HepG2 (cell line): Measurements from ENCODE around the gene BRD1. TPM values are rescaled to one million over a fixed set of nuclear protein-coding genes. Genes with fewer than 3 reads are reported as not detected.

Source experiments
- NFE2 ChIP-seq: sonication (generic); formaldehyde crosslinking; IDR thresholded peaks from 2 replicates; pipeline ENCODE4 v1.4.0; 2020; ENCODE audit warnings: missing genetic modification reagents
- NONO ChIP-seq, 2 experiments: fragments of 450-650 bp in 1 of 2; sonication (generic) in 1 of 2; formaldehyde crosslinking in 1 of 2; IDR thresholded peaks in 1 of 2; conservative IDR thresholded peaks in 1 of 2; 2 replicates each; pipeline versions ENCODE4 v1.6.1 to v1.8.0; 2017 to 2022; ENCODE audit warnings: mild to moderate bottlenecking in 1 of 2, missing genetic modification reagents in 1 of 2, moderate library complexity in 1 of 2
- PHB2 ChIP-seq: fragments of 450-650 bp; IDR thresholded peaks from 2 replicates; pipeline ENCODE4 v1.6.1; 2018; ENCODE audit not compliant: partially characterized antibody
- RBAK ChIP-seq: sonication (generic); formaldehyde crosslinking; IDR thresholded peaks from 2 replicates; pipeline ENCODE4 v1.5.1; 2020; ENCODE audit warnings: mild to moderate bottlenecking, missing genetic modification reagents
- TP53 ChIP-seq: sonication (generic); formaldehyde crosslinking; conservative IDR thresholded peaks from 2 replicates; pipeline ENCODE4 v1.4.0; 2020; ENCODE audit warnings: missing genetic modification reagents
- polyA plus RNA-seq, 8 experiments: library from polyadenylated mRNA; depleted of rRNA in 3 of 8; stranded (reverse) in 7 of 8; unstranded in 1 of 8; fragments of >200 nt; fragmentation: Illumina TruSeq in 4 of 8; extraction: Trizol in 4 of 8; gene quantifications; 2 replicates each; pipeline versions ENCODE4 v1.2.1 to v1.2.3, GENCODE V29; 2011 to 2016; ENCODE audit warnings: low read depth in 4 of 8, missing spikeins in 1 of 8, mixed read lengths in 1 of 8; ENCODE audit not compliant: insufficient read depth in 1 of 8
- total RNA-seq, 5 experiments: library from RNA; depleted of rRNA; stranded (reverse); fragments of >200 nt; fragmentation: Illumina TruSeq; extraction: Trizol; gene quantifications; 2 replicates each; pipeline ENCODE4 v1.2.3, GENCODE V29; 2016; ENCODE audit warnings: low read depth in 1 of 5
- TF ChIP-seq, protein P1 (sequence below): sonication (generic); formaldehyde crosslinking; IDR thresholded peaks from 2 replicates; pipeline ENCODE4 v1.4.0; 2020; ENCODE audit warnings: missing genetic modification reagents, borderline replicate concordance
- TF ChIP-seq, protein P2 (sequence below): sonication (generic); formaldehyde crosslinking; IDR thresholded peaks from 2 replicates; pipeline ENCODE4 v1.5.1; 2020; ENCODE audit warnings: mild to moderate bottlenecking, missing genetic modification reagents, moderate library complexity
- TF ChIP-seq, protein P3 (sequence below): sonication (generic); formaldehyde crosslinking; IDR thresholded peaks from 2 replicates; pipeline ENCODE4 v1.4.0; 2020; ENCODE audit warnings: mild to moderate bottlenecking, missing genetic modification reagents

Gene BRD1
- total and polyA plus RNA-seq, 2 of the 13 experiments (the other 11 are each of a cell fraction or from before 2014, with no cell fraction given) = 5.1 to 12.0 TPM

DNA sequence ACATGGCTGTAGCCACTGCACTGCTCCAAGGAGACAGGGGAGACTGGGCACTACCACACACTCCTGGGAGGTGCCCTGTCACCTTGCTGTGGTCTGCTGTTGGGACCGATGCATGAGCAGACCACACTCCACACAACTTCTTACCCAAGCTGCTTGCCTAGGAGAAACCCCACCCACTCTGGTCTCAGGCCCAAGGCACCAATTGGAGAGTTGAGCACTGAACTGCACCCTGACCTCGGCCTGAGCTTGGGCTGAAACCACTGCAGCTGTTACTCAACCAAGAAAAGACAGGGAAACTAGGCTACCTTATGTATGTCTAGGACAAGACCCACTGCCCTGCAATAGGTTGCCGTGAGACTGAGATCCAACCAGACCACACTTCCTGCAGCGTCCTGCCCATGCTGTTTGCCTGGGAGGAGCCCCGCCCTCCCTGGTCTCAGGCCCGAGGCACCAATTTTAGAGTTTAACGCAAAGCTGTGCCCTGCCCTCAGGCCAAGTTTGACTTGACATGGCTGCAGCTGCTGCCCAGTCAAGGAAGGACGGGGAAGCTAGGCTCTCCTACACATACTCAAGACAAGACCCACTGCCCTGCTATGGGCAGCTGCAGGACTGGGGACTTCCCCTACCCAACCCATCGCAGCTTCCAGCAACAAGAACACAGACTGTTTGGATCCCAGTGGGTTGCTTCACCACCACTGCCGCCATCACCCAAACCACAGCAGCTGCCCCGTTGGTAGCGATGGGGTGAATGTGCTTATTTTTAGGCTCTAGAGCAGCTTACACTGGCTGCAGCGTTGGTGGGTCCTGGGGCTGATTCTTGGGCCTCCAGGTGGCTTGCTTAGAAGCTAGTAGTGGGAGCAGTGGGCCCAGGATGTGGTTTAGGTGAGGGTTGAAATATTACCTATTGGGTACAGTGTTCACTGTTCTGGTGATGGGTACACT is 66.8 kb downstream of the BRD1 start (continued):
- TF ChIP-seq, protein P1, sequence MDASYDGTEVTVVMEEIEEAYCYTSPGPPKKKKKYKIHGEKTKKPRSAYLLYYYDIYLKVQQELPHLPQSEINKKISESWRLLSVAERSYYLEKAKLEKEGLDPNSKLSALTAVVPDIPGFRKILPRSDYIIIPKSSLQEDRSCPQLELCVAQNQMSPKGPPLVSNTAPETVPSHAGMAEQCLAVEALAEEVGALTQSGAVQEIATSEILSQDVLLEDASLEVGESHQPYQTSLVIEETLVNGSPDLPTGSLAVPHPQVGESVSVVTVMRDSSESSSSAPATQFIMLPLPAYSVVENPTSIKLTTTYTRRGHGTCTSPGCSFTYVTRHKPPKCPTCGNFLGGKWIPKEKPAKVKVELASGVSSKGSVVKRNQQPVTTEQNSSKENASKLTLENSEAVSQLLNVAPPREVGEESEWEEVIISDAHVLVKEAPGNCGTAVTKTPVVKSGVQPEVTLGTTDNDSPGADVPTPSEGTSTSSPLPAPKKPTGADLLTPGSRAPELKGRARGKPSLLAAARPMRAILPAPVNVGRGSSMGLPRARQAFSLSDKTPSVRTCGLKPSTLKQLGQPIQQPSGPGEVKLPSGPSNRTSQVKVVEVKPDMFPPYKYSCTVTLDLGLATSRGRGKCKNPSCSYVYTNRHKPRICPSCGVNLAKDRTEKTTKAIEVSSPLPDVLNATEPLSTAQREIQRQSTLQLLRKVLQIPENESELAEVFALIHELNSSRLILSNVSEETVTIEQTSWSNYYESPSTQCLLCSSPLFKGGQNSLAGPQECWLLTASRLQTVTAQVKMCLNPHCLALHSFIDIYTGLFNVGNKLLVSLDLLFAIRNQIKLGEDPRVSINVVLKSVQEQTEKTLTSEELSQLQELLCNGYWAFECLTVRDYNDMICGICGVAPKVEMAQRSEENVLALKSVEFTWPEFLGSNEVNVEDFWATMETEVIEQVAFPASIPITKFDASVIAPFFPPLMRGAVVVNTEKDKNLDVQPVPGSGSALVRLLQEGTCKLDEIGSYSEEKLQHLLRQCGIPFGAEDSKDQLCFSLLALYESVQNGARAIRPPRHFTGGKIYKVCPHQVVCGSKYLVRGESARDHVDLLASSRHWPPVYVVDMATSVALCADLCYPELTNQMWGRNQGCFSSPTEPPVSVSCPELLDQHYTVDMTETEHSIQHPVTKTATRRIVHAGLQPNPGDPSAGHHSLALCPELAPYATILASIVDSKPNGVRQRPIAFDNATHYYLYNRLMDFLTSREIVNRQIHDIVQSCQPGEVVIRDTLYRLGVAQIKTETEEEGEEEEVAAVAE (CRISPR knock-in tag) = 0 out of 2 replicates have a peak, but pooled peaks have one; percentile 37
- TF ChIP-seq NFE2 (CRISPR knock-in tag) (no peak), NONO (IDR thresholded peaks at IDR 0.05) (no peak), NONO (CRISPR knock-in tag; conservative IDR thresholded peaks at IDR 0.05) (0 out of 2 replicates have a peak, but pooled peaks have one; percentile 29), TP53 (0 out of 2 replicates have a peak, but pooled peaks have one; percentile 11), RBAK (CRISPR knock-in tag) (no peak), PHB2 (no peak)
- TF ChIP-seq, protein P2, sequence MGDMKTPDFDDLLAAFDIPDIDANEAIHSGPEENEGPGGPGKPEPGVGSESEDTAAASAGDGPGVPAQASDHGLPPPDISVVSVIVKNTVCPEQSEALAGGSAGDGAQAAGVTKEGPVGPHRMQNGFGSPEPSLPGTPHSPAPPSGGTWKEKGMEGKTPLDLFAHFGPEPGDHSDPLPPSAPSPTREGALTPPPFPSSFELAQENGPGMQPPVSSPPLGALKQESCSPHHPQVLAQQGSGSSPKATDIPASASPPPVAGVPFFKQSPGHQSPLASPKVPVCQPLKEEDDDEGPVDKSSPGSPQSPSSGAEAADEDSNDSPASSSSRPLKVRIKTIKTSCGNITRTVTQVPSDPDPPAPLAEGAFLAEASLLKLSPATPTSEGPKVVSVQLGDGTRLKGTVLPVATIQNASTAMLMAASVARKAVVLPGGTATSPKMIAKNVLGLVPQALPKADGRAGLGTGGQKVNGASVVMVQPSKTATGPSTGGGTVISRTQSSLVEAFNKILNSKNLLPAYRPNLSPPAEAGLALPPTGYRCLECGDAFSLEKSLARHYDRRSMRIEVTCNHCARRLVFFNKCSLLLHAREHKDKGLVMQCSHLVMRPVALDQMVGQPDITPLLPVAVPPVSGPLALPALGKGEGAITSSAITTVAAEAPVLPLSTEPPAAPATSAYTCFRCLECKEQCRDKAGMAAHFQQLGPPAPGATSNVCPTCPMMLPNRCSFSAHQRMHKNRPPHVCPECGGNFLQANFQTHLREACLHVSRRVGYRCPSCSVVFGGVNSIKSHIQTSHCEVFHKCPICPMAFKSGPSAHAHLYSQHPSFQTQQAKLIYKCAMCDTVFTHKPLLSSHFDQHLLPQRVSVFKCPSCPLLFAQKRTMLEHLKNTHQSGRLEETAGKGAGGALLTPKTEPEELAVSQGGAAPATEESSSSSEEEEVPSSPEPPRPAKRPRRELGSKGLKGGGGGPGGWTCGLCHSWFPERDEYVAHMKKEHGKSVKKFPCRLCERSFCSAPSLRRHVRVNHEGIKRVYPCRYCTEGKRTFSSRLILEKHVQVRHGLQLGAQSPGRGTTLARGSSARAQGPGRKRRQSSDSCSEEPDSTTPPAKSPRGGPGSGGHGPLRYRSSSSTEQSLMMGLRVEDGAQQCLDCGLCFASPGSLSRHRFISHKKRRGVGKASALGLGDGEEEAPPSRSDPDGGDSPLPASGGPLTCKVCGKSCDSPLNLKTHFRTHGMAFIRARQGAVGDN (CRISPR knock-in tag) = peak; percentile 39
- TF ChIP-seq, protein P3, sequence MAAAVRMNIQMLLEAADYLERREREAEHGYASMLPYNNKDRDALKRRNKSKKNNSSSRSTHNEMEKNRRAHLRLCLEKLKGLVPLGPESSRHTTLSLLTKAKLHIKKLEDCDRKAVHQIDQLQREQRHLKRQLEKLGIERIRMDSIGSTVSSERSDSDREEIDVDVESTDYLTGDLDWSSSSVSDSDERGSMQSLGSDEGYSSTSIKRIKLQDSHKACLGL = peak; percentile 28; the same call in 1 of the 2 replicates
